Right cardiac atrium (tissue), 5 donors: Measurements from ENCODE around the gene CEP126. TPM values are rescaled to one million over a fixed set of nuclear protein-coding genes. Genes with fewer than 3 reads are reported as not detected.

Experiments
- ATAC-seq, 2 donors: fragments of 200-7000 bp; cut with Tn5 transposase; one replicate each; pipeline versions ENCODE4 v1.8.0 to v1.9.1; 2020; ENCODE audit warnings: moderate library complexity in 2 of 2, mild to moderate bottlenecking in 1 of 2
- DNase-seq, 3 donors: peaks; one replicate each; pipeline ENCODE4 v3.0.0-alpha.2; 2020
- H3K27ac ChIP-seq: one replicate; pipeline ENCODE4 v1.5.1; 2013; ENCODE audit warnings: mild to moderate bottlenecking, low read length, control low read depth, moderate library complexity
- H3K27me3 ChIP-seq: one replicate; pipeline ENCODE4 v1.6.1; 2013; ENCODE audit not compliant: control insufficient read depth, insufficient read depth
- H3K4me1 ChIP-seq: one replicate; pipeline ENCODE4 v1.6.1; 2013; ENCODE audit warnings: low read length; ENCODE audit not compliant: control insufficient read depth, insufficient read depth
- H3K4me3 ChIP-seq: one replicate; pipeline ENCODE4 v1.5.1; 2013; ENCODE audit warnings: low read length, control low read depth
- H3K9me3 ChIP-seq: one replicate; pipeline ENCODE4 v1.6.1; 2013; ENCODE audit warnings: low read length; ENCODE audit not compliant: control insufficient read depth
- WGBS: extraction: QIAGEN DNeasy Blood & Tissue Kit; methylation state at CpG from one replicate; pipeline ENCODE4 v1.1.7; 2013; 5-methylcytosine and 5-hydroxymethylcytosine counted together
- intact Hi-C, 4 donors: fragments of 100-400 bp; cut with DNase I; formaldehyde crosslinking; loops; one replicate each; pipeline versions ENCODE4 v1.11.0 to v1.14.0; 2022 to 2023
- long read RNA-seq, 4 donors: library from polyadenylated mRNA; unstranded; transcript quantifications; one replicate each; pipeline ENCODE4 v2.0.0, GENCODE V29; 2020 to 2021
- polyA plus RNA-seq: library from polyadenylated mRNA; stranded (reverse); fragments of 200-250 nt; gene quantifications from one replicate; pipeline ENCODE4 v1.2.3, GENCODE V29; 2013
- total RNA-seq, 4 donors: library from RNA; stranded (reverse); fragmentation: NEBNext Ultra II Directional; extraction: Animal tissue kit (Norgen Biotek cat#: 25700); gene quantifications; one replicate each; pipeline ENCODE4 v1.2.1, GENCODE V29; 2021
- donor health status: healthy with polysubstance abuse.
- donor health status: DM: no; HTN: yes; CAD: no.
- donor health status: DM: no; HTN: no; CAD: no.
- donor health status: DM: no; HTN: yes; CAD: no; lungs with severe emphysema.
- donor health status: DM: yes; HTN: yes; CAD: no.

Gene CEP126, protein sequence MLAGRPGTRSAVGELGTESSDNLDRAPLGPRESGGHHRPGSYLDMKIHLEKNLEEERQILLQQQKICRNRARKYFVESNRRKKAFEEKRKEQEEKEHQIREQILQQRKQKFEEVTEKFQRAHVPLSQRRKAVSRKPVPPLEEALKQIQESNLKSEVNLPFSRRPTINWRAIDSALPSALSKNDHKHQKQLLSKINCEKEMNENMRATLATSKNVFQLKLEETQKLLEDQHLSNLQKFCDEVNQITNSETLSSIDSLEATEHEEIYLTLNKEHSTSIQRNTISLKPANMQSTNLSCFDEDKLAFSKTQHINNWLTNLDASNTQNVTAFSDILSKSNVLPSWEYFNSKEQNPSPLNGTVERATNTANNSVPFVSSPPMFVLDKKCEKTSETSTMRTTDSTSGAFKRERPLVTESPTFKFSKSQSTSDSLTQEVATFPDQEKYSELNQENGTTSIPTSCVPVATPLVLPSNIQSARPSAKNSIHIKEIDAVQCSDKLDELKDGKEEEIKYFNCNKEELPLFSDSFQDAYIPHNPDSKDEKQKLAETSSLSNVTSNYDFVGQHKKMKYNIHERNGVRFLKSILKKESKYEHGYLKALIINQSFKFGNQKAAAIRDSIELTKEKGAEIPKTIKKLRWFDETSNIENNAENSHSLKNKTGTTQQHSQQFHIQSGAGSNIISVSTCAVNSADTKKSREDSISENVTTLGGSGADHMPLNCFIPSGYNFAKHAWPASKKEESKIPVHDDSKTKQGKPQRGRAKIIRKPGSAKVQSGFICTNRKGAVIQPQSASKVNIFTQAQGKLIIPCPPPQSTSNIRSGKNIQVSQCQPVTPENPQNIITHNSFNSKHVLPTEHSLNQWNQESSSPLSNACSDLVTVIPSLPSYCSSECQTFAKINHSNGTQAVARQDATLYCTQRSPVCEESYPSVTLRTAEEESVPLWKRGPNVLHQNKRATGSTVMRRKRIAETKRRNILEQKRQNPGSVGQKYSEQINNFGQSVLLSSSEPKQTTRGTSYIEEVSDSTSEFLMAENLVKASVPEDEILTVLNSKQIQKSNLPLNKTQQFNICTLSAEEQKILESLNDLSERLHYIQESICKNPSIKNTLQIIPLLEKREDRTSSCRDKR
- total RNA-seq = 1 to 10 TPM; 3.9 to 7.2 (median 5.7) TPM
- 3.1 TPM for polyA plus RNA-seq
- long read RNA-seq, donor 1, full-length matches to known transcripts = 1 of 5 reads
- long read RNA-seq, donor 1, partial matches to known transcripts = 2 of 5 reads
- long read RNA-seq, donor 1, other reads (novel, unspliced or antisense) = 2 of 5 reads
- long read RNA-seq, donor 2, full-length matches to known transcripts = 1 of 2 reads
- long read RNA-seq, donor 2, partial matches to known transcripts = 1 of 2 reads
- long read RNA-seq, donor 2, other reads (novel, unspliced or antisense) = 0 of 2 reads
- long read RNA-seq, donor 3, full-length matches to known transcripts = 1 of 21 reads
- long read RNA-seq, donor 3, partial matches to known transcripts = 12 of 21 reads
- long read RNA-seq, donor 3, other reads (novel, unspliced or antisense) = 8 of 21 reads
- long read RNA-seq, donor 4, partial matches to known transcripts = 1 of 4 reads
- long read RNA-seq, donor 4, other reads (novel, unspliced or antisense) = 3 of 4 reads

- H3K4me3 ChIP-seq = peak within 1 kb of the TSS; percentile 38
These were observed at the start of gene CEP126 for GRCh38 chr11:101914738-101915426. Gene CEP126, plus strand, starts transcription at chr11:101915010. Its CDS starts 275 bp downstream, at chr11:101915285.

GRCh38 chr11:101866619-101867491 is 48.0 kb upstream of the CEP126 start:
- 85% methylated on average over 5 of the region's 5 CpGs for WGBS
- no peak overlapping the region for H3K4me3 ChIP-seq
- no peaks in the 10 kb centered on the region for H3K9me3 ChIP-seq

More at GRCh38 chr11:101914738-101915426, at the start of gene CEP126:
- WGBS = under 1% methylated on average over 56 of the region's 56 CpGs
- no peaks in the 10 kb centered on the region for H3K4me1 ChIP-seq
- ATAC-seq (peak; percentile 98 to 99), DNase-seq (peak; percentile 97 to 98 (median 98))
- peak within 1 kb of the TSS; percentile 69 for H3K27ac ChIP-seq
- intact Hi-C loops = no loop called here
- H3K9me3 ChIP-seq = no peaks in the 10 kb centered on the region
- H3K27me3 ChIP-seq = no peaks in the 10 kb centered on the region

DNA sequence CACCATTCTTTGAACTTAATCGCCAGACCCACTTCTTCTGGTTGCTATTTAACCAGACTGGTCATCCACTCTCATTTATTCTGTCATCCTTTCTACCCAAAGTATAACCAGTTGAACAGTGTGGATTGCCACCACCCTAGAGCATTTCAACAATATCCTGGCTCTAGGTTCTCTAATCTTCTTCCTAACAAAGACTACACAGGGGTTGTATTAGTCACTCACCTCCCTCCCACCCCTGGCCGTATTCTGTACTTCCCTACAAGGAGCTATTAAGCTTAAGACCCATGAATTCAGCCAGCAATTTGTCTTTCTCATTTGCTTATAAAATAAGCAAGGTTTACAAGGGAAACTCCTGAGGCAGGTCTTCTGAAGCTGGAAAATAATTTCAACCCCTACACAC is 46.9 kb upstream of the CEP126 start:
- DNase-seq = no peak
- no peak overlapping the region for H3K27ac ChIP-seq
- H3K4me3 ChIP-seq = no peak overlapping the region
- H3K27me3 ChIP-seq = no peaks in the 10 kb centered on the region
- no peak for ATAC-seq
- H3K9me3 ChIP-seq = no peaks in the 10 kb centered on the region
- intact Hi-C loops = loop anchor here in 1 of 4 donors (10.0 kb wide), 1 partner anchor 797 kb away; no protein-coding TSS in a partner anchor
- WGBS = 81% methylated on average over 2 of the region's 2 CpGs
- no peaks in the 10 kb centered on the region for H3K4me1 ChIP-seq

More at GRCh38 chr11:101866619-101867491, 48.0 kb upstream of the CEP126 start:
- H3K27me3 ChIP-seq = no peaks in the 10 kb centered on the region
- ATAC-seq = no peak
- no peaks in the 10 kb centered on the region for H3K4me1 ChIP-seq
- H3K27ac ChIP-seq = no peak overlapping the region
- DNase-seq = no peak
- intact Hi-C loops = loop anchor here in 1 of 4 donors (10.0 kb wide), 1 partner anchor 798 kb away; no protein-coding TSS in a partner anchor

DNA sequence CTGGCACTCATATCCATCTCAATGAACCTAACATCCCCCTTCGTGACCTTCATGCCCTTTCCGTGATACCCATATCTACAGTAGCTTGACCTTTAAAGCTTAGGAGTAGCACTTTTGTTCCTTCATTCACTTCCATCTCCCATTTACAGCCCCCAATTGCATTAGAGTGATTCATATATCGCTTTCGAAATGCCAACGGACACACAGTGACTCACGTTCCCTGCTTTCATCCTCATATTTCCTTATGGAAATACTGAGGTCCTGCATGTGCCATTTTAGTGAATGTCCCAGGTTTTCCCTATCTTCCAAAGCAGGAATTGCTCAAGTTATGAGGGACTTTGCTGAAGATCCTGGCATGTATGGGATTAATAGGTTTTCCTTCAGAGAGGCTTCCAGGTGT is 44.3 kb upstream of the CEP126 start:
- WGBS = 83% methylated on average over 6 of the region's 6 CpGs
- DNase-seq (no peak), ATAC-seq (no peak)
- Histone ChIP-seq H3K4me3 (no peak overlapping the region), H3K27me3 (no peaks in the 10 kb centered on the region), H3K4me1 (no peaks in the 10 kb centered on the region), H3K9me3 (no peaks in the 10 kb centered on the region), H3K27ac (no peak overlapping the region)
- intact Hi-C loops = no loop called here

GRCh38 chr11:101872171-101872882 is 42.5 kb upstream of the CEP126 start:
- intact Hi-C loops = no loop called here
- 80% methylated on average over 6 of the region's 6 CpGs for WGBS
- Histone ChIP-seq H3K27me3 (no peaks in the 10 kb centered on the region), H3K4me3 (no peak overlapping the region), H3K4me1 (no peaks in the 10 kb centered on the region), H3K27ac (no peak overlapping the region), H3K9me3 (no peaks in the 10 kb centered on the region)
- DNase-seq (no peak), ATAC-seq (no peak)

- DNase-seq (no peak), ATAC-seq (no peak)
- Histone ChIP-seq H3K4me3 (no peak overlapping the region), H3K27me3 (no peaks in the 10 kb centered on the region), H3K27ac (no peak overlapping the region), H3K4me1 (no peaks in the 10 kb centered on the region), H3K9me3 (no peaks in the 10 kb centered on the region)
- intact Hi-C loops = no loop called here
- 81% methylated on average over 4 of the region's 4 CpGs for WGBS
These were observed 34.6 kb upstream of the CEP126 start for GRCh38 chr11:101880222-101880621.

DNA sequence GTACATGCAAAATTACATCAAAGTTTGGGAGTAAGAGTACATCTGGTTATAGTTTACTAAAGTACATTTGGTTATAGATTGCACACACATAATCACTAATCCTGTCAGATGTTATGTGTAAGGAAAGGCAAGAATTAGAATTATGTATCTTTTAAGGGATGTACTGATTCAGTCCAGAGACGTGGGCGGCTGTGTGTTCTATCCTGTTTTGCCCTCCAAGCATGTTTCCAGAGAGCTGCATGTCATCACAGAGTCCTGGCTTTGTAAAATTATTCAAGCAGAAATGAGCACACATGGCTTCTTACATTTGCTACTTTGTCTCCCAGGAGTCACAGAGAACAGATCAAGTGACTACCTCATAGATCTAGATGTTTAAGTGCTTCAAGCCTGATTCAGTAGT is 33.2 kb upstream of the CEP126 start:
- H3K27me3 ChIP-seq = no peaks in the 10 kb centered on the region
- intact Hi-C loops = no loop called here
- ATAC-seq (no peak), DNase-seq (no peak)
- H3K9me3 ChIP-seq = no peaks in the 10 kb centered on the region
- WGBS = 80% methylated on average over 2 of the region's 2 CpGs
- H3K27ac ChIP-seq = no peak overlapping the region
- H3K4me3 ChIP-seq = no peak overlapping the region
- no peaks in the 10 kb centered on the region for H3K4me1 ChIP-seq

DNA sequence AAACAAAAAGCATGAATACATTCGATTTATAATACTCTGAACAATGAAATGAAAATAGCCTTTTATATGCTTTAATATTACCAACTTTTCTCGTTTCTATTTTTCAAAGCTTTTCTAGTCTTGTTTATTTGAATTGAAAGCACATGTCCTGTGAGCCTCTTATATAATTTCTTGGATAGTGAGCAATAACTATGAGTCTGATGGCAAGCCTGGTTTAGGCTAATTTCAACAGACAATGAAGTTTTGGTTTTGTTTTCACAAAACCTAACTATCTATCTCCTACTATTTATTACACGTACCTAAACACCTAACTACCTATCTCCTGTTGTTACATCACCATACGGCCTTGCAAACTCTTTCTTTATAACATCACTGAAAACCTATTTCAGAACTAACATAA is 29.2 kb upstream of the CEP126 start:
- ATAC-seq = no peak
- H3K9me3 ChIP-seq = no peaks in the 10 kb centered on the region
- no peak overlapping the region for H3K27ac ChIP-seq
- H3K4me3 ChIP-seq = no peak overlapping the region
- no peaks in the 10 kb centered on the region for H3K27me3 ChIP-seq
- intact Hi-C loops = no loop called here
- no peak for DNase-seq
- H3K4me1 ChIP-seq = no peaks in the 10 kb centered on the region
- WGBS = 78% methylated on average over 4 of the region's 4 CpGs

GRCh38 chr11:101889767-101890166 is 25.0 kb upstream of the CEP126 start:
- H3K4me1 ChIP-seq = no peaks in the 10 kb centered on the region
- no peak for ATAC-seq
- no peak overlapping the region for H3K4me3 ChIP-seq
- no peak overlapping the region for H3K27ac ChIP-seq
- H3K9me3 ChIP-seq = no peaks in the 10 kb centered on the region
- no peak for DNase-seq
- 78% methylated on average over 4 of the region's 4 CpGs for WGBS
- intact Hi-C loops = no loop called here
- H3K27me3 ChIP-seq = no peaks in the 10 kb centered on the region
